ENCODE data around the gene NGF. TPM values are rescaled to one million over a fixed set of nuclear protein-coding genes. Genes with fewer than 3 reads are reported as not detected.
A peak's percentile ranks its signal among the peaks of the same experiment; 100 is the strongest.

NGF gene
- total and polyA plus RNA-seq, 2 of the 4 experiments (the other 2 are of a cell fraction) = 12.5 to 21.7 TPM

DNA sequence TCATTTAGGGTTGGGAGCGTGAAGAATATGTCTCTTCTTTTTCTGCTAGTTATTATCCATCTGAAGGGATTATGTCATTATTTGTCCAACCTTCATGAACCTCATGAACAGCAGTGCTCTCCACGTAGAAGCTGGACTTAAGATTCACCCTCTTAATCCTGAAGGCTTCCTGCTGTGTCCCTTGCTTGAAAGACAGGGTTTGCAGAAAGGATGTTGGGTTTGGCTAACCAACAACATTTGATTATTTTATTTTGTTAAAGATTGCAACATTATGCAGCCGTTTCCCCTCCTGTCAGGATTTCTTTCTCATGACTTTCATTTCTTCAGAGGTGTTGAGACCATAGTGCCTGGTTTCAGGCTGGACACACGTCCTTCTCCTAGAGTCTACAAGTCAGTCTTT lies 75.2 kb downstream of the NGF start:
- 50% methylated on average over 1 of the region's 4 CpGs; no CpG with 5 or more reads in 1 of the 2 experiments for WGBS, 2 experiments (ENCODE audit: extremely low coverage in 2 of 2, insufficient read length in 1 of 2)
- no peak overlapping the region for H3K23ac ChIP-seq (ENCODE audit: low read depth, low read length)
- no peaks in the 10 kb centered on the region for H3K27me3 ChIP-seq (ENCODE audit: control insufficient read depth, insufficient read depth, low read length)
- TF ChIP-seq POLR2A (IDR thresholded peaks at IDR 0.05; ENCODE audit: low read depth, low read length) (no peak), CHD1 (IDR thresholded peaks at IDR 0.05; ENCODE audit: low read depth, low read length) (no peak), BHLHE40 (IDR thresholded peaks at IDR 0.05; ENCODE audit: low read depth, low read length) (no peak), CEBPB (IDR thresholded peaks at IDR 0.05; ENCODE audit: low read depth, low read length) (peak; percentile 40; the same call in 1 of the 2 replicates)
- ChIA-PET CTCF (no interaction called here), POLR2A (ENCODE audit: unreplicated experiment) (no interaction called here)
- H2BK5ac ChIP-seq (ENCODE audit: low read depth, low read length, poor library complexity, severe bottlenecking) = no peak overlapping the region
- no peak overlapping the region for H2AK9ac ChIP-seq (replicated peaks; ENCODE audit: low read depth, low read length, poor library complexity)
- H3K79me1 ChIP-seq (ENCODE audit: low read depth in 1 of 2, low read length in 2 of 2) = no peaks in the 10 kb centered on the region
- H2AK5ac ChIP-seq (ENCODE audit: low read depth, low read length) = no peak overlapping the region
- H4K91ac ChIP-seq (ENCODE audit: insufficient read depth, low read depth, low read length) = no peak overlapping the region
- no peak overlapping the region for H2BK15ac ChIP-seq (ENCODE audit: low read depth, low read length)
- H3K4me2 ChIP-seq (ENCODE audit: low read depth, low read length) = no peak overlapping the region
- no peak overlapping the region for H3K4ac ChIP-seq (ENCODE audit: low read depth, low read length)
- H3K4me3 ChIP-seq (ENCODE audit: insufficient read depth, low read depth, low read length) = no peak overlapping the region
- H4K8ac ChIP-seq (ENCODE audit: low read depth in 2 of 2, low read length in 2 of 2) = no peak overlapping the region
- H2AFZ ChIP-seq (replicated peaks; ENCODE audit: low read length, poor library complexity) = no peak overlapping the region
- H3K9me3 ChIP-seq (ENCODE audit: control insufficient read depth, insufficient read depth, low read length) = peaks cover 10% of the 10 kb centered on the region
- no TSS peak for BruUV-seq (replicated peaks)
- H3K9me1 ChIP-seq (ENCODE audit: insufficient read depth, low read length) = no peaks in the 10 kb centered on the region
- no peak overlapping the region for H3K56ac ChIP-seq (ENCODE audit: extremely low read depth, insufficient read depth, low read length)
- no peak overlapping the region for H3K14ac ChIP-seq (replicated peaks; ENCODE audit: low read depth, low read length)
- H3K27ac ChIP-seq (ENCODE audit: insufficient read depth, low read length) = no peak overlapping the region
- H3K9ac ChIP-seq (ENCODE audit: low read depth, low read length) = no peak overlapping the region
- intact Hi-C loops (cut with micrococcal nuclease) (no loop called here), dilution Hi-C loops (cut with HindIII; ENCODE audit: low sequenced_read_pairs, unreplicated experiment) (no loop called here), in situ Hi-C loops (cut with MboI; ENCODE audit: low sequenced_read_pairs) (no loop called here)
- no peak overlapping the region for H4K5ac ChIP-seq (ENCODE audit: low read depth, low read length)
- H3K4me1 ChIP-seq (ENCODE audit: control insufficient read depth, insufficient read depth, low read length) = peaks cover 2% of the 10 kb centered on the region
- H2BK120ac ChIP-seq (ENCODE audit: low read depth, low read length) = no peak overlapping the region
- ATAC-seq (ENCODE audit: low read depth) (peak; percentile 46; the same call in 1 of the 2 replicates), DNase-seq (peak; percentile 21)
- H2BK20ac ChIP-seq (ENCODE audit: low read depth, low read length) = no peak overlapping the region
- no peaks in the 10 kb centered on the region for H3K36me3 ChIP-seq (ENCODE audit: control insufficient read depth, insufficient read depth, low read length)
- H4K20me1 ChIP-seq (ENCODE audit: insufficient read depth, low read length) = no peaks in the 10 kb centered on the region
- no peak overlapping the region for H3K18ac ChIP-seq (ENCODE audit: low read depth, low read length)

All from IMR-90 (cell line).